Measurements from ENCODE around the gene ITFG1. TPM values are rescaled to one million over a fixed set of nuclear protein-coding genes. Genes with fewer than 3 reads are reported as not detected.
"Not testable (repeated sequence)": the region's sequence is repeated elsewhere in the genome, so short reads cannot be mapped to it uniquely, and the experiment has no call there.

The ITFG1 gene
- total RNA-seq, 1 experiment from 2014 or later = 65.5 TPM

GRCh38 chr16:47141773-47142485 is 318.9 kb downstream of the ITFG1 start:
- peak; percentile 93 for DNase-seq
- H3K4me3 Mint-ChIP-seq (ENCODE audit: low read depth, unreplicated experiment) = peak overlapping the region; percentile 94
- TF ChIP-seq, protein P1, sequence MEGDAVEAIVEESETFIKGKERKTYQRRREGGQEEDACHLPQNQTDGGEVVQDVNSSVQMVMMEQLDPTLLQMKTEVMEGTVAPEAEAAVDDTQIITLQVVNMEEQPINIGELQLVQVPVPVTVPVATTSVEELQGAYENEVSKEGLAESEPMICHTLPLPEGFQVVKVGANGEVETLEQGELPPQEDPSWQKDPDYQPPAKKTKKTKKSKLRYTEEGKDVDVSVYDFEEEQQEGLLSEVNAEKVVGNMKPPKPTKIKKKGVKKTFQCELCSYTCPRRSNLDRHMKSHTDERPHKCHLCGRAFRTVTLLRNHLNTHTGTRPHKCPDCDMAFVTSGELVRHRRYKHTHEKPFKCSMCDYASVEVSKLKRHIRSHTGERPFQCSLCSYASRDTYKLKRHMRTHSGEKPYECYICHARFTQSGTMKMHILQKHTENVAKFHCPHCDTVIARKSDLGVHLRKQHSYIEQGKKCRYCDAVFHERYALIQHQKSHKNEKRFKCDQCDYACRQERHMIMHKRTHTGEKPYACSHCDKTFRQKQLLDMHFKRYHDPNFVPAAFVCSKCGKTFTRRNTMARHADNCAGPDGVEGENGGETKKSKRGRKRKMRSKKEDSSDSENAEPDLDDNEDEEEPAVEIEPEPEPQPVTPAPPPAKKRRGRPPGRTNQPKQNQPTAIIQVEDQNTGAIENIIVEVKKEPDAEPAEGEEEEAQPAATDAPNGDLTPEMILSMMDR (IDR thresholded peaks at IDR 0.05; ENCODE audit: unreplicated experiment) = peak; percentile 82
- H3K27me3 Mint-ChIP-seq (ENCODE audit: unreplicated experiment) = no peaks in the 10 kb centered on the region
- CTCF ChIA-PET = interaction anchor here (0.5 to 2.2 kb wide), 11 partner anchors 9 to 1101 kb away, joined by 3 to 13 read pairs (median 4); partner anchors contain the start of gene ORC6
- intact Hi-C loops (cut with micrococcal nuclease; ENCODE audit: unreplicated experiment) = loop anchor here (2.0 to 10.0 kb wide), 6 partner anchors 105 to 970 kb away; partner anchors contain the start of genes ITFG1 and PHKB
- H3K9me3 Mint-ChIP-seq (ENCODE audit: low read depth, unreplicated experiment) = no peaks in the 10 kb centered on the region
- H3K36me3 Mint-ChIP-seq (ENCODE audit: insufficient read depth, unreplicated experiment) = peaks cover 36% of the 10 kb centered on the region
- H3K27ac Mint-ChIP-seq (ENCODE audit: unreplicated experiment) = peak overlapping the region; percentile 81
- TSS peak; percentile 43 for BruUV-seq (replicated peaks)
- H3K4me1 Mint-ChIP-seq (ENCODE audit: low read depth, unreplicated experiment) = peaks cover 44% of the 10 kb centered on the region

DNA sequence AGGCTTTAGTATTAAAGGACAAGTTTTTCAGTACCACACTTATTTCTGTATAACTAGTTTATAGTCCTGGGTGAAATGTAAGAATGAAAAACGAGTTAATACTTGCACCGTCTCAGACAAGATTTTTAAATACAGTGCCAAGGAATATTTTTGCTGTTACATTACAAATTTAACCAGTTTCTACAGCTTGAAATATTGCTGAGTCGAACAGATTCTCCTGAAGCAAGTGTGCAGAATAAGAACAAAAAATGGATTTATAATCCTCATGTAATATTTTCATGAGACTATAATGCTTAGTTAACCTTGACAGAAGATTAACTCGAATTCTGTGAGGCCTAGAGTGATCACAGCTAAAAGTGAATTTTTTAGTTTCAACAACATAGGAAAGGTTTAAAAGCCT is 320.2 kb downstream of the ITFG1 start:
- CTCF ChIA-PET = no interaction called here
- BruUV-seq (replicated peaks) = no TSS peak
- no peak overlapping the region for H3K27ac Mint-ChIP-seq (ENCODE audit: unreplicated experiment)
- H3K36me3 Mint-ChIP-seq (ENCODE audit: insufficient read depth, unreplicated experiment) = peaks cover 36% of the 10 kb centered on the region
- no peak overlapping the region for H3K4me3 Mint-ChIP-seq (ENCODE audit: low read depth, unreplicated experiment)
- peaks cover 51% of the 10 kb centered on the region for H3K4me1 Mint-ChIP-seq (ENCODE audit: low read depth, unreplicated experiment)
- no peaks in the 10 kb centered on the region for H3K27me3 Mint-ChIP-seq (ENCODE audit: unreplicated experiment)
- no peaks in the 10 kb centered on the region for H3K9me3 Mint-ChIP-seq (ENCODE audit: low read depth, unreplicated experiment)
- TF ChIP-seq, protein P1 (IDR thresholded peaks at IDR 0.05; ENCODE audit: unreplicated experiment) = no peak
- DNase-seq = no peak
- intact Hi-C loops (cut with micrococcal nuclease; ENCODE audit: unreplicated experiment) = loop anchor here (5.0 to 10.0 kb wide), 5 partner anchors 103 to 972 kb away; partner anchors contain the start of genes ITFG1 and PHKB

DNA sequence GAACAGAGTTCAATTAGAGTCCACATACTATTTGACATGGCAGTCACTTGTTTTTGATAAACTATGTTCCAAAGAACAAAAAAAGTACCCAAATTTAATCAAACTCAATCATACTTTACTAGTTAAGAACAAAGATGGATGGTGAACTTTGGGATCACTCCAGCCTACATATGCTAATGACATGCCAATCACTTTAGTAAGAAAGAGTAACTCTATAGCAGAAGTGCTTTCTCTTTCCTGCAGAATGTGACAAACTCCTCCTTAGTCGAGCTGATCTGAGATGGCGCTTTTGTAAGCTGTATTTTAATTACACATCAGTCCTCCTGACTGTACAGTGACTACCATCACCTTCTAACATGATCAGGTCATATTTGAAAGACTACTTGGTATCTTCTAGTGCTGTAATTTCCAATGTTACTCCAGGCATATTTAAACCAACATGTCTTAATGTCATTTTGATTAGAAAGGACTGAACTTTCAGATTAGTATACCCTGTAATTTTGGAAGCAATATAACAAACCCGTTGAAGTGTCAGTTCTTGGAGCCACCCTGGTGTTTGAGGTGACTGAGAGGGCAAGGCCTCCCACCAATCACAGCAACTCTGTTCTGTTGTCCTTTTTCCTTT is 321.2 kb downstream of the ITFG1 start:
- intact Hi-C loops (cut with micrococcal nuclease; ENCODE audit: unreplicated experiment) = loop anchor here (5.0 to 10.0 kb wide), 5 partner anchors 102 to 973 kb away; partner anchors contain the start of genes ITFG1 and PHKB
- CTCF ChIA-PET = interaction anchor here (0.9 kb wide), 1 partner anchor 916 kb away, joined by 3 read pairs; no protein-coding TSS in a partner anchor
- BruUV-seq (replicated peaks) = no TSS peak
- Mint-ChIP-seq H3K27ac (ENCODE audit: unreplicated experiment) (no peak overlapping the region), H3K36me3 (ENCODE audit: insufficient read depth, unreplicated experiment) (peaks cover 33% of the 10 kb centered on the region), H3K4me1 (ENCODE audit: low read depth, unreplicated experiment) (peaks cover 59% of the 10 kb centered on the region), H3K9me3 (ENCODE audit: low read depth, unreplicated experiment) (no peaks in the 10 kb centered on the region), H3K4me3 (ENCODE audit: low read depth, unreplicated experiment) (no peak overlapping the region), H3K27me3 (ENCODE audit: unreplicated experiment) (no peaks in the 10 kb centered on the region)
- TF ChIP-seq, protein P1 (IDR thresholded peaks at IDR 0.05; ENCODE audit: unreplicated experiment) = no peak
- DNase-seq = no peak

DNA sequence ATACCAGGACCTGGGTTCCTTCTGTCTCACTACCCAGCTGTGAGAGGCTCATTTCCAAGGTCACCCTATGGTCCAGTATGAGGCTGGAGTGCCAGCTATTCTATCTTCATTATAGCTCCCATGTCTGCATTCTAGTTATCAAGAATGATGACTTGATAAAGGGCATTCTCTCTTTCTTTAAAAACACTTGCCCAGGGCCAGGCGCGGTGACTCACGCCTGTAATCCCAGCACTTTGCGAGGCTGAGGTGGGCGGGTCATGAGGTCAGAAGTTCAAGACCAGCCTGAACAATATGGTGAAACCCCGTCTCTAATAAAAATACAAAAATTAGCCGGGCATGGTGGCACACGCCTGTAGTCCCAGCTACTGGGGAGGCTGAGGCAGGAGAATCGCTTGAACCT is 322.9 kb downstream of the ITFG1 start:
- H3K9me3 Mint-ChIP-seq (ENCODE audit: low read depth, unreplicated experiment); H3K27me3 Mint-ChIP-seq (ENCODE audit: unreplicated experiment); H3K4me3 Mint-ChIP-seq (ENCODE audit: low read depth, unreplicated experiment); BruUV-seq (replicated peaks); intact Hi-C loops (cut with micrococcal nuclease; ENCODE audit: unreplicated experiment): not testable (repeated sequence)
- peaks cover 22% of the 10 kb centered on the region for H3K36me3 Mint-ChIP-seq (ENCODE audit: insufficient read depth, unreplicated experiment)
- H3K27ac Mint-ChIP-seq (ENCODE audit: unreplicated experiment) = peak overlapping the region; percentile 42
- CTCF ChIA-PET = interaction anchor here (0.6 kb wide), 1 partner anchor 63 kb away, joined by 6 read pairs; no protein-coding TSS in a partner anchor
- peak; percentile 41 for DNase-seq
- H3K4me1 Mint-ChIP-seq (ENCODE audit: low read depth, unreplicated experiment) = peaks cover 73% of the 10 kb centered on the region
